GM12892 (cell line): ENCODE measurements around the gene MID2.

Experiments
- POLR2A ChIP-seq: IDR thresholded peaks from 2 replicates; pipeline ENCODE4 v1.6.1; 2011; ENCODE audit warnings: low read depth, low read length, control low read depth
- POLR2AphosphoS5 ChIP-seq: IDR thresholded peaks from 2 replicates; pipeline ENCODE4 v1.6.1; 2011; ENCODE audit warnings: low read depth, low read length, control low read depth
- TAF1 ChIP-seq: IDR thresholded peaks from 2 replicates; pipeline ENCODE4 v1.6.1; 2011; ENCODE audit warnings: low read depth, mild to moderate bottlenecking, control low read depth, low read length, borderline replicate concordance

DNA sequence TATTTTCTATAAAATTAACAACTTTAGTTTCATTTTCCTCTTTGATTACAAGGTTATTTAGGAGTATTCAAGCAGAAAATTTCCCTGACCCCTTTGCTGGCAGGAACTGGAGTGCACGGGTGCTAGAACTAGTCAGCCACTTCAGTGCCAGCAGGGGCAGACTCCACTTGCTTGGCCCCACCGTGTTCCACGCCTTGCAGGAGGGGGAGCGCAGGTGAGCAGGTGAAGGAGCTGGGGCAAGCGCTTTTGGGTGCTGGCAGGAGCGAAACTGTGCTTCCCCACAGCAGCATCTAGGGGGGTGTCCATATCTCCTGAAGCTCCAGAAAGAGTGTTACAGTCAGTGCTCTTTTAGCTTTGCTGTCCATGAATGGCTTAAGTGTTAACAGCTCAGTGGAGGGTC is 45.5 kb downstream of the MID2 start:
- no peak for TF ChIP-seq POLR2A
- no peak for TF ChIP-seq TAF1
- no peak for TF ChIP-seq POLR2AphosphoS5
